Endothelial cell of umbilical vein (primary cell): ENCODE measurements around the gene STAB1. TPM values are rescaled to one million over a fixed set of nuclear protein-coding genes. Genes with fewer than 3 reads are reported as not detected.

Experiments used
- BruUV-seq: library from RNA; stranded (reverse); fragments of 400-500 nt; replicated peaks from 2 replicates; lab custom pipeline; 2021; lab: Mats Ljungman, UMichigan
- CTCF ChIA-PET: fragments of 300-600, 350-600 bp; sonication (Branson Sonifier 250); formaldehyde crosslinking; loops from one replicate; lab custom pipeline; 2021; ENCODE audit warnings: antibody characterized with exemption, inconsistent platforms; lab: Charles Lee
- POLR2A ChIA-PET: fragments of 300-600, 350-600 bp; sonication (Branson Sonifier 250); formaldehyde crosslinking; loops from one replicate; lab custom pipeline; 2021; ENCODE audit warnings: antibody characterized with exemption, inconsistent platforms; lab: Charles Lee
- DNase-seq: peaks from one replicate; pipeline ENCODE4 v3.0.0-alpha.2; 2011; ENCODE audit warnings: low read depth, low spot score
- FAIRE-seq: peaks from 2 replicates; lab custom pipeline; 2011; peaks lifted over from hg19 to GRCh38; lab: Jason Lieb, UNC
- H2AFZ ChIP-seq: 2 replicates; pipeline ENCODE4 v1.6.0; 2012; ENCODE audit warnings: low read depth, low read length, control low read depth, inconsistent platforms
- H3K27ac ChIP-seq: 2 replicates; pipeline ENCODE4 v1.5.1; 2011; ENCODE audit warnings: low read depth, mild to moderate bottlenecking, control low read depth, low read length, moderate library complexity; ENCODE audit not compliant: insufficient read depth
- H3K27me3 ChIP-seq, 2 experiments: 2 replicates each; pipeline versions ENCODE4 v1.6.0 to v1.6.1; 2011; ENCODE audit warnings: low read length in 2 of 2, mixed read lengths in 1 of 2; ENCODE audit not compliant: control insufficient read depth in 2 of 2, insufficient read depth in 2 of 2
- H3K36me3 ChIP-seq, 2 experiments: 2 replicates in 1 of 2; 3 replicates in 1 of 2; pipeline ENCODE4 v1.5.1; 2011; ENCODE audit warnings: low read length in 2 of 2, mild to moderate bottlenecking in 1 of 2, moderate library complexity in 1 of 2; ENCODE audit not compliant: control insufficient read depth in 2 of 2, insufficient read depth in 2 of 2; ENCODE audit errors: extremely low read depth in 1 of 2
- H3K4me1 ChIP-seq: 3 replicates; pipeline ENCODE4 v1.5.1; 2011; ENCODE audit warnings: mild to moderate bottlenecking, low read length; ENCODE audit not compliant: control insufficient read depth, insufficient read depth; ENCODE audit errors: extremely low read depth
- H3K4me2 ChIP-seq: 2 replicates; pipeline ENCODE4 v1.6.1; 2011; ENCODE audit warnings: low read length, control low read depth, mixed read lengths; ENCODE audit not compliant: insufficient read depth
- H3K4me3 ChIP-seq, 3 experiments: fragments of 200-600 bp in 1 of 3; sonication (generic), shearing (Covaris generic) in 1 of 3; replicated peaks in 1 of 3; 2 replicates each; pipeline ENCODE4 v1.5.1; 2011 to 2016; ENCODE audit warnings: control low read depth in 3 of 3, low read length in 3 of 3, mild to moderate bottlenecking in 2 of 3, inconsistent platforms in 1 of 3, low read depth in 1 of 3, moderate library complexity in 1 of 3; ENCODE audit not compliant: insufficient read depth in 1 of 3
- H3K79me2 ChIP-seq: 2 replicates; pipeline ENCODE4 v1.6.0; 2012; ENCODE audit warnings: low read length, inconsistent platforms; ENCODE audit not compliant: control insufficient read depth, insufficient read depth
- H3K9ac ChIP-seq: replicated peaks from 2 replicates; pipeline ENCODE3; 2011; ENCODE audit warnings: low read length, control low read depth; ENCODE audit not compliant: insufficient read depth; ENCODE audit errors: extremely low read depth
- H3K9me1 ChIP-seq: replicated peaks from 3 replicates; pipeline ENCODE4 v1.6.0; 2011; ENCODE audit warnings: mild to moderate bottlenecking, low read length; ENCODE audit not compliant: control insufficient read depth, insufficient read depth; ENCODE audit errors: extremely low read depth
- H3K9me3 ChIP-seq: replicated peaks from 2 replicates; pipeline ENCODE4 v1.5.1; 2012; ENCODE audit warnings: low read length, inconsistent platforms; ENCODE audit not compliant: control insufficient read depth, insufficient read depth
- H4K20me1 ChIP-seq: replicated peaks from 2 replicates; pipeline ENCODE3; 2011; ENCODE audit warnings: mild to moderate bottlenecking, low read length; ENCODE audit not compliant: control insufficient read depth, insufficient read depth; ENCODE audit errors: extremely low read depth
- CTCF ChIP-seq, 2 donors: IDR thresholded peaks; 1 replicate in 1 of 2; 2 replicates in 1 of 2; pipeline ENCODE4 v1.5.1; 2011; ENCODE audit warnings: low read length in 2 of 2, mild to moderate bottlenecking in 2 of 2, moderate library complexity in 2 of 2, control low read depth in 1 of 2, inconsistent platforms in 1 of 2, low read depth in 1 of 2; ENCODE audit not compliant: insufficient read depth in 1 of 2; ENCODE audit errors: extremely low read depth in 1 of 2
- EZH2 ChIP-seq: IDR thresholded peaks from 2 replicates; pipeline ENCODE4 v1.6.1; 2012; ENCODE audit warnings: borderline replicate concordance, low read depth, mild to moderate bottlenecking, moderate library complexity, low read length, inconsistent platforms; ENCODE audit not compliant: severe bottlenecking
- FOS ChIP-seq: IDR thresholded peaks from 2 replicates; pipeline ENCODE4 v1.6.1; 2011; ENCODE audit warnings: mild to moderate bottlenecking, low read length, moderate library complexity, borderline replicate concordance; ENCODE audit not compliant: insufficient read depth
- GATA2 ChIP-seq: IDR thresholded peaks from 2 replicates; pipeline ENCODE4 v1.7.0; 2011; ENCODE audit warnings: low read depth, mild to moderate bottlenecking, moderate library complexity, mixed read lengths, low read length; ENCODE audit not compliant: insufficient read length, insufficient read depth
- JUN ChIP-seq: IDR thresholded peaks from 2 replicates; pipeline ENCODE4 v1.6.1; 2011; ENCODE audit warnings: borderline replicate concordance, low read depth; ENCODE audit not compliant: insufficient read length, insufficient read depth
- MYC ChIP-seq: IDR thresholded peaks from one replicate; pipeline ENCODE4 v1.6.1; 2011; ENCODE audit warnings: mild to moderate bottlenecking, low read depth, low read length
- POLR2A ChIP-seq: IDR thresholded peaks from 2 replicates; pipeline ENCODE4 v1.6.1; 2012; ENCODE audit warnings: low read depth, mild to moderate bottlenecking, control low read depth, low read length
- POLR2AphosphoS5 ChIP-seq: IDR thresholded peaks from 2 replicates; pipeline ENCODE4 v1.6.1; 2012; ENCODE audit warnings: low read depth, mild to moderate bottlenecking, control low read depth, low read length, moderate library complexity; ENCODE audit not compliant: insufficient read depth
- dilution Hi-C: fragments of 300-500 bp; cut with MboI; formaldehyde crosslinking; loops from one replicate; pipeline ENCODE4 v1.15.0; 2019; ENCODE audit warnings: low sequenced_read_pairs; ENCODE audit not compliant: extremely low pct_ligation_motif_present
- intact Hi-C: fragments of 100-400 bp; cut with micrococcal nuclease; formaldehyde crosslinking; loops from one replicate; pipeline ENCODE4 v1.10.0; 2022
- polyA plus RNA-seq, 4 experiments: library from polyadenylated mRNA; depleted of rRNA in 3 of 4; stranded (reverse) in 3 of 4; unstranded in 1 of 4; fragments of >200 nt; gene quantifications; 2 replicates each; pipeline versions ENCODE4 v1.2.1 to v1.2.3, GENCODE V29; 2011 to 2012; ENCODE audit warnings: missing spikeins in 1 of 4
- total RNA-seq: library from RNA; stranded (reverse); gene quantifications from 2 replicates; pipeline ENCODE4 v1.2.3, GENCODE V29; 2021
- TF ChIP-seq, protein P1 (sequence below): IDR thresholded peaks from 2 replicates; pipeline ENCODE4 v1.6.1; 2011; ENCODE audit not compliant: insufficient read depth, insufficient read length

The STAB1 gene
- total and polyA plus RNA-seq, 2 donors (not counting 3 experiments of a cell fraction or from before 2014, with no cell fraction given) = 369 TPM

DNA sequence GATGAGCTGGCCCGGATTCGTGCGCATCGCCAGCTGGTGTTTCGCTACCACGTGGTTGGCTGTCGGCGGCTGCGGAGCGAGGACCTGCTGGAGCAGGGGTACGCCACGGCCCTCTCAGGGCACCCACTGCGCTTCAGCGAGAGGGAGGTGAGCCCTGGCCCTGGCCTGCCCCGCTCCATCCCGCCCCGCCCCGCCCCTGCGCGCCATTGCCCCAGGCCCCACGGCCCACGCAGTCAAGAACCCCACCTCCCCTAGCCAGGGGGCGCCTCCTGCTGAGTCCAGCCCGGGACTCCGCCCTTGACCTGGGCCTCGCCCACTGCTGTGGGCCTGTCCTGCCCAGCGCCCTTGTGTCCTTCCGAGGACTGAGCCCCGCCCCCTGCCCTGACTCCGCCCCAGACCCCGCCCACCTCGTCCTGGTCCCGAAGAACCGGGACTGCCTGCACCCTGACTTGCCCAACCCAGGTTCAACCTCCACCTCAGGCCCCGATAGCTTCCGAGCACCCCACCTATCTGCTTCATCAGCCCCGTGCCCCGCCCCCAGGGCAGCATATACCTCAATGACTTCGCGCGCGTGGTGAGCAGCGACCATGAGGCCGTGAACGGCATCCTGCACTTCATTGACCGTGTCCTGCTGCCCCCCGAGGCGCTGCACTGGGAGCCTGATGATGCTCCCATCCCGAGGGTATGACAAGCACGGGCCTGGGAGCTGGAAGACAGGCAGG is 23.7 kb downstream of the STAB1 start:
- H3K9me3 ChIP-seq = no peaks in the 10 kb centered on the region
- no peak overlapping the region for H2AFZ ChIP-seq
- no peak overlapping the region for H3K27ac ChIP-seq
- CTCF ChIA-PET = interaction anchor here (1.3 kb wide), 1 partner anchor 28 kb away, joined by 3 read pairs; no protein-coding TSS in a partner anchor
- POLR2A ChIA-PET = no interaction called here
- H3K36me3 ChIP-seq = peaks cover 26 to 89% of the 10 kb centered on the region in 2 experiments
- H3K9ac ChIP-seq = no peak overlapping the region
- H3K4me2 ChIP-seq = no peak overlapping the region
- H3K9me1 ChIP-seq = no peaks in the 10 kb centered on the region
- no peaks in the 10 kb centered on the region for H3K79me2 ChIP-seq
- no peak for TF ChIP-seq CTCF (IDR thresholded peaks at IDR 0.05; ENCODE audit: extremely low read depth in 1 of 2, insufficient read depth in 1 of 2, low read depth in 1 of 2, low read length in 2 of 2)
- no peak for TF ChIP-seq MYC
- no peak for TF ChIP-seq POLR2AphosphoS5
- TF ChIP-seq POLR2A = no peak
- no peak for TF ChIP-seq EZH2
- no peak for TF ChIP-seq FOS
- TF ChIP-seq JUN = no peak
- TF ChIP-seq, protein P1, sequence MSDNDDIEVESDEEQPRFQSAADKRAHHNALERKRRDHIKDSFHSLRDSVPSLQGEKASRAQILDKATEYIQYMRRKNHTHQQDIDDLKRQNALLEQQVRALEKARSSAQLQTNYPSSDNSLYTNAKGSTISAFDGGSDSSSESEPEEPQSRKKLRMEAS = no peak
- TF ChIP-seq GATA2 = no peak
- intact Hi-C loops (no loop called here), dilution Hi-C loops (no loop called here)
- H3K4me3 ChIP-seq = no peak overlapping the region
- DNase-seq (no peak), FAIRE-seq (no peak)
- H3K4me1 ChIP-seq = no peaks in the 10 kb centered on the region
- H4K20me1 ChIP-seq = no peaks in the 10 kb centered on the region
- H3K27me3 ChIP-seq = no peaks in the 10 kb centered on the region
- no TSS peak for BruUV-seq
